NCI-H510A (cell line): ENCODE data around the gene MRM2.
A peak's percentile ranks its signal among the peaks of the same experiment; 100 is the strongest.
"Not testable (repeated sequence)": the region's sequence is repeated elsewhere in the genome, so short reads cannot be mapped to it uniquely, and the experiment has no call there.

ENCODE experiments used
- DNase-seq: peaks from one replicate; lab custom pipeline; 2025; lab: John Stamatoyannopoulos, UW

MRM2 gene

DNA sequence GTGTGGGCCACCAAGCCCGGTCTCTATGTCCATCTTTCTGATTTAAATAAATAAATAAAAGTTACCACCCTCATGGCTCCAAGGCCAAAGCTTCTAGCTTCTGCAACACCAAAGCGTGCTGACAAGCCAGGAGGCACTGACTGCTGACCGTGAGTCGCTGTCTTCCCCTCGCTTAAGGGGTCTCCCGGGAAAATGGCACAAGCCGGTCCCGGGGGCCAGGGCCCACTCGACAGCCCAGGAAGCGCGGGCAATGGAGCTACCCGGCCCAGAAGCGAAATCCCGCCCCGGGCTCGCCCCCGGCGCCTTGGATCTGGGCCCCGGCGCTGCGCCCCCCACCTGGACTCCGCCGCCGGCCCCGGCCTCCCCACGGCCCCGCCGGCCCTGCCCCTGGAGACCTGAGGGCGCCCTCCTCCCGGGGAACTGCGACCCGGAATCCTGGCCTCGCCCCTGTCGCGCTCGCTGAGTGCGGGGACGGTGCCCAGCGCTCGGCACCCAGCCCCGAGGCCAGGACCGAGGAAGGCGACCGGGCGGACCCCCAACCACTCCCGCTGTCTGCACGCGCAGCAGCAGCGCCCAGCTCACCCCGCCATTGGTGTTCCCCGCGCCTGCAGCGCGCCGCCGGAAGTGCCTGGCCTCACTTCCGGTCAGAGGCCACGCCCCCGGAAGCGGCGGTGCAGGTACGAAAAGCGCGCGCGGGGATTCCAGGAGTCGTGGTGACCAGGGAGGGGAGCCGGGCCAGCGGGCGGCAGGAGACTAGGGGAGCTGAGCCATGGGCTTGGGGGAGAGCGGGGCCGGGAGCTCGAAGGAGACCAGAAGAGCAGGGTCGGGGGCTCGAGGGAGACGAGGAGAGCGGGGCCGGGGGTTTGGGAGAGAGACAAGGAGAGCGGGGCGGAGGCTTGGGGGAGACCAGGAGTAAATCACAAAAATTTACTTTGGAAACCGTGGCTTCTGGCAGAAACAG lies at the start of gene MRM2, which contains the start of gene NUDT1:
Gene MRM2, minus strand, starts transcription at position 626 of the 961 bp plus-strand sequence. Its CDS starts 36 bp downstream, at position 590.
Gene NUDT1, plus strand, starts transcription at position 647 of the 961 bp plus-strand sequence. CDS start 2,349 bp downstream, outside the sequence.
- peak; percentile 89 for DNase-seq

- no peak for DNase-seq
Observed at GRCh38 chr7:2290877-2291276, 48.9 kb upstream of the MRM2 start.

- DNase-seq: no peak
Observed at GRCh38 chr7:2289621-2290020, 47.6 kb upstream of the MRM2 start.

DNA sequence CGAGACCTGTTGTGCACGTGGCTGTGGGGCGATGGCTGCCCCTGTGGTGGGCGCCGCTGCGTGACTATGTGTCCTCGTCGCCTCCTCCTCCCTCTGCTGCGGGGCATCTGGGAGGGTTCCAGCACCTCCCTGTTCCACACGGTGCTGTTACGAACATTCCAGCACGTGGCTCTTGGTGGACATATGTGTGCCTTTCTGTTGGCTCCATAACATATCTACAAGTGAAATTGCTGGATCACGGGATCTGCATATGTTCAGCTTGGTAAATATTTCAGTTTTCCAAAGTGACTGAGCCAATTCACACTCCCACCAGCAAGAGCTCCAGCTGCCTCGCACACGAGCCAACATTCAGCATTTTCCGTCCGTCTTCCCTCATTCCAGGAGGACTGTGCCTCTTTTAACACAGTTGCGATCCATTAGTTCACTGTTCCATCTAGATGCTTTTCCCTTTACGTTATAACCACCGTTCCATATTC lies 47.1 kb upstream of the MRM2 start:
- DNase-seq: no peak

DNA sequence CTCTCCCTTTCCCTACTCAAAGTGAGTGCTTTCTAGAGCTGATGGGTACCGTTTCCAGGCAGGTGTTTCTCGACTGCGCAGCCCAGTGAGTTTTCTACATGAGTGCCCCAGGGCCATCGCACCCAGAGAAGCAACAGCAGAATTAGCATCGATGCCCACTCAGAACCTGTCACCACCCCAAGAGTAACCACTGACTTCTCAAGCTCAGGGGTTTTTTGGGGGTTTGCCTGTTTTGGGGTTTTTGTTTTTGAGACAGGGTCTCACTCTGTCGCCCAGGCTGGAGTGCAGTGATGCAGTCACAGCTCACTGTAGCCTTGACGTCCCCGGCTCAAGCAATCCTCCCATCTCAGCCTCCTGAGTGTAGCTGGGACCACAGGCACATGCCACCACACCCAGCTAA lies 46.5 kb upstream of the MRM2 start:
- no peak for DNase-seq

- no peak for DNase-seq
Observed at GRCh38 chr7:2287745-2288144, 45.7 kb upstream of the MRM2 start.

DNA sequence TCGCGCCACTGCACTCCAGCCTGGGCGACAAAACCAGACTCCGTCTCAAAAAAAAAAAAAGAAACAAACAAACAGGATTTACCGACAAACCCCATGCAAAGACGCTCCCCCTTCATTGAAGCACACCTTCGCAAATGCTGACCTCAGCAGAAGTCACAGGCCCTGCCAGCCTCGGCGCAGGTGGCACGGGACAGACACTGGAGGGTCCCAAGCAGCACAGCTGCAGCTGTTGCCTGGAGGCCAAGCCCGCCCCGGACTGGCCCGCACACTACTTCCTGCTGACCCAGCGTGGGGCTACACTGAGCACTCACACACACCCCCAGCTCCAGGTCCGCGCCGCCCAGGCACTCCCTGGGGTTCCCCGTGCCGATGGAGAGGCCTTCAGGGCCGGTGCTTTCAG lies 41.1 kb upstream of the MRM2 start:
- no peak for DNase-seq

DNA sequence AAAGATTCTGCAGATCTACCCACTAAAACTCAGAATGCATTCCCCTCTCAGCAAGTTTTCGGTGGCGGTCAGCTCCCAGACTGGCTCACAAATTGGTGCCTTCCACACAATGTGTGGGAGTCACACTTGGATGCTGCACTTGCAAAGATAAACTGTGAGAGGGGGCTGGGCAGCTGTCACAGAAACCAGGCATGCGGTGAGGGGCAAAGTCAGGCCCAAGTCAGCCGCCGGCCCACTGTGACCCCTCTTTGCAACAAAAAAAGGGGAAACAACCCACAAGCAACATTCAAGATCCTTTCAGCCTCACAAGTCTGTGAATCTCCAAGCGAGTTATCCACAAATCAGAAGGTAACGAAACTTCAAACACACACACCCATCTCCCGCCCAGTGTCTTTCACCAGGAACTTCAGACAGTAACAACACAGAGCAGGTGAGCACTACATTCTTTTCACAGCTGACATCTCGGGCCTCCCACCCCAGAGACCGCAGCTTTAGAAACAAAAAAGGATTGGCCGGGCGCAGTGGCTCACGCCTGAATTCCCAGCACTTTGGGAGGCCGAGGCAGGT lies 40.3 kb upstream of the MRM2 start:
- no peak for DNase-seq

DNA sequence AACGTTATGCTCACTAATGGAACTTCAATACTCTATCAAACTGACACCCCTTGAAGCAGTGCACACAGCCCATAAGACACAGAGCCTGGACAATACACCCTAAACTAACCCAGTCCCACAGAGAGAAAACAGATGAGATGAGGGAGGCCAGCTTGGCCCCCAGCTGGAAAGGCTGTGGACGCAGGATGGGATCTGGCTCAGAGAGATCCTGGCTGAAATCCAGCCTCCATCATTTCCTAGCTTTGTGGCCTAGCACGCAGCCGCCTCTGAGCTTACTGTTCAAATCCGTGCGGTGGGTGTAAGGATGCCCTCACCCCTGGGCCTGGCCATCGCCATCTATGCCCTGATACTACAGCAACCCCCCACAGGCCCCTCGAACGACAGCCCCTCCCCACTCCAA lies 39.5 kb upstream of the MRM2 start:
- DNase-seq: no peak

DNA sequence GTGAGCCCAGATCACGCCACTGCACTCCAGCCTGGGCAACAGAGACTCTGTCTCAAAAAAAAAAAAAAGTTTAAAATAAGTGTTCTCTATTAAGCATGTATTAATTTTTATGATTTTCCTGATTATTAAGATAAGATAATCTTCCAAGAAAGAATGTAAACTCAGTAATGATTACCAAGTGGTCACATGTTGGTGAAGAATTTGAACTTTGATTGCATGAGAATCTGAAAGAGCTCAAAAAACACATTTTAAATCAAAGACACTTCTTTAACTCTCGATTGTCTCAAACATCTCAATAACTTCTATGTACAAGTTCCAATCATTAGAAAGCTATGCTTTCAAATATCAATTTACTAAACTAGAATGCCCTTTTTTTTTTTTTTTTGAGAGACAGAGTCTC lies 38.4 kb upstream of the MRM2 start:
- no peak for DNase-seq

DNA sequence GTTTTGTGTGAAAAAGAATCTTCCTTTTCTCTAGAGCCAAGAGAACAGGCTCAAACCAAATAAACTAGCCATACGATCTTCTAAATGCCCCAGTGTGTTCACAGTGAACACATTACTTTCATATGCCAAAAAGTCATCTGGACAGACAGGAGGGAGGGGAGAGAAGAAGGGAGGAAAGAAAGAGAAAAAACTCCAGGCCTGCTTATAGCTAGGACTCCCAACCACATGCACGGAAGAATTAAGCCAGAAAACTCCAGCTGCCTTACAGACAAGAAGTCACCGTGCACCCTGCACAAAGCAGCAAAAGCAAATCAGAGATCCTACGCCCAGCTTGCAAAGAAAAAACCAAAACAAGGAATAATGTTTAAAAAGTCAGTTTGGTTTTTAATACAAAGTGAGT lies 37.9 kb upstream of the MRM2 start:
- DNase-seq: no peak

GRCh38 chr7:2278026-2278425 lies 36.0 kb upstream of the MRM2 start:
- DNase-seq: no peak

DNA sequence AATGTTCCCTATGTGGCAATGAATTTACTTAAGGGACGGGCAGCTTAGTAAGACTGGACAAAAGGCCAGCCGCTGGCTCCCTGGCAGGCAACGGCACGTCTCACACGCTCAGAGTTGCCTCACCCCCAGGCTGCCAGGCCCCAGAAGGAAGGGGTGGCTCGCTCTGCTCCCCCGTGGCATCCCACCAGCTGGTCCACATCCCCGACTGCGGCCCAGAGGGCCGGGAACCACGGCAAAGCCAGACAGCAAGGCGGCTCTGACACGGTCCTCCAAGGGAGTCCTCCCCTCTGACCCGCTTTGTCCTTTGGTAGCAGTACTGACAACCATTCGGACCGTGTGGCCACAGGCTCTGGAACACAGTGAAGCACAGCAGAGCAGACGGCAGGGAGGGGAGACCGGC lies 34.1 kb upstream of the MRM2 start:
- no peak for DNase-seq

- no peak for DNase-seq
Observed at GRCh38 chr7:2275101-2275500, 33.1 kb upstream of the MRM2 start.

DNA sequence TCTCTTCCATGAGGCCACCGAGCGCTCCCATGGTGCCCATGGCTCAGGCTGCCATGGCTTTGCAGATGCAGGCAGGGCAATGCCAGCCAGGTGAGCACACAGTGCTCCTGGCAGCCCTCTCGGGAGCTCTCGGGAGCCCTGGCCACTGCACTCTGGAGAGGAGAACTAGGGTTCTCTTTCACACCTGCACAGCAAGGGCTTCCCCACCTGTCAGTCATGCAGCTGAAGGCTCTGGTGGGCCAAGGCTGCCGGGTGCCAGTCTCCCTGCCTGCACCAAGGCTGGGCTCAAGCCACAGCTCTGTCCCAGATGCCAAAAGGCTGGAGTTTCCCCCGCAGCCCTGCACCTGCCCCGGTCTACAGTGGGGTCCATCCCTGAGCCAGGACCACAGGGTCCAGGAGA lies 32.7 kb upstream of the MRM2 start:
- no peak for DNase-seq

- no peak for DNase-seq
Observed at GRCh38 chr7:2273866-2274265, 31.9 kb upstream of the MRM2 start.

DNA sequence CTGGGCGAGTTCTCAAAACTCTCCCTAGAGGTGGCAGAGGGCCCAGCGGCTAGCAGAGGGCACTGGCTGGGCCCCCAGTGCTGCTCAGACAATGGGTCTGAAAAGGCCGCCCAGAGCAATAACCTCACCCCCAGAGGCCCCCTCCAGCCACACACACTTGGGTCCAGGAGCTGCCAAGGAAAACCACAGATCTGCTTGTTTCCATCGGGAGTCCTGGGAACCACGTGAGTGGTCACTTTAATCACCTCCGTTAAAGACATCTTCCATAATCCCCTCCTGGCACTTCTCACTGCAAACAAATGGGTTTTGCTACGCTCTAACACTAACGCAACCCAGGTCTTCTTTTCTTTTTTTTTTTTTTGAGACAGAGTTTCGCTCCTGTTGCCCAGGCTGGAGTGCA lies 30.0 kb upstream of the MRM2 start:
- no peak for DNase-seq

DNA sequence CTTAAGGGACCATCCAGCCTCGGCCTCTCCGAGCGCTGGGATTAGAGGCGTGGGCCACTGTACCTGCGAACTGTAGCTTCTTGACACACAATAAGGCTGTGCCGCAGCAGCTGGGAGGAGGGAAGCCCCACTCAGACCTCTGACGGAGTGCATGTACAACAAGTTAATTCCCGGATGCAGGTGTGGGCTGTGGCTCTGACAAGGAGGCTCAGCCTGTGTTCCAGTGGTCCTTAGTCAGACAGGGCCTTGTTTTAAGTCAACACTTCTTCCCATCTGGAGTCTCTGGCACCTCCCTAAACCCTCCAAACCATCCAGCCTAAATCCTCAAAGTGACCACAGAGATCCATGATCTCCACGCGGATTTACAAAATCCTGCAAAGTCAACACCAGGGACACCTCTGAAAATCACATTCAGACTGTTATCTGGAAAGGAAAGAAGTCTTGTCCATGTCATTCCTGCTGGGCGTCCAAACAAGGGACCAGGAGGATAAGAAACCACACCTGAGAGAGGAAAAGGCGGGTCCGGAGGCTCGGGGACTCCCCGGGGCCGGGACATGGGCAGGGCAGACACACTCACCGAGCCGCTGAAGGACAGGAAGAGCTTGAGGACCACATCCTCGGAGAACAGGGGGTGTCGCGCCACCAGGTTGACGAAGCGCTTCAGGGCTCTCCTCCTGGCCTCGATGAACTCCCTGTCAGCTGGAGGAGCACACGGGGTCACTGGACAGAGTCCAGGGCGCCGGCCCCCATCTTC lies 29.4 kb upstream of the MRM2 start:
- DNase-seq: no peak

- DNase-seq: no peak
Observed at GRCh38 chr7:2270495-2270894, 28.5 kb upstream of the MRM2 start.

DNA sequence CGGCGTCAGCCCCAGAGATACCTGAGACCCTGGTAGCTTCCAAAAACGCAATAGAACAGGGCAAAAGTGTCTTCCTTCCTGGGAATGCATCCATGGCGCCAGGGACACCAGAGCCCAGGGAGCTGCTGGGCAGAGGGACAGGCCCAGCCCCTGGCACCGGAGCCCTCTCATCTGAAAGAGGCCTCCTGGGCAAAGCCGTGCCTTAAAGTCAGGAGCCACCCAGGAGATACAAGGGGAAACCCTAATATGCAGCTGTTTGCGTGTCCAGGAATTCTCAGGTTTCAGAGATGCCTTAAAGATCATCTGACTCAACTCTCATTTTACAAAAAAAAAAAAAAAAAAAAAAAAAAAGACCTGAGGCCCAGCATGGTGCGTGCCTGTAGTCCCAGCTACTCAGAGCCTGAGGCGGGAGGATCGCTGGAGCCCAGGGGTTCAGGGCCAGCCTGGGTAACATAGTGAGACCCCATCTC lies 28.0 kb upstream of the MRM2 start:
- DNase-seq: no peak

DNA sequence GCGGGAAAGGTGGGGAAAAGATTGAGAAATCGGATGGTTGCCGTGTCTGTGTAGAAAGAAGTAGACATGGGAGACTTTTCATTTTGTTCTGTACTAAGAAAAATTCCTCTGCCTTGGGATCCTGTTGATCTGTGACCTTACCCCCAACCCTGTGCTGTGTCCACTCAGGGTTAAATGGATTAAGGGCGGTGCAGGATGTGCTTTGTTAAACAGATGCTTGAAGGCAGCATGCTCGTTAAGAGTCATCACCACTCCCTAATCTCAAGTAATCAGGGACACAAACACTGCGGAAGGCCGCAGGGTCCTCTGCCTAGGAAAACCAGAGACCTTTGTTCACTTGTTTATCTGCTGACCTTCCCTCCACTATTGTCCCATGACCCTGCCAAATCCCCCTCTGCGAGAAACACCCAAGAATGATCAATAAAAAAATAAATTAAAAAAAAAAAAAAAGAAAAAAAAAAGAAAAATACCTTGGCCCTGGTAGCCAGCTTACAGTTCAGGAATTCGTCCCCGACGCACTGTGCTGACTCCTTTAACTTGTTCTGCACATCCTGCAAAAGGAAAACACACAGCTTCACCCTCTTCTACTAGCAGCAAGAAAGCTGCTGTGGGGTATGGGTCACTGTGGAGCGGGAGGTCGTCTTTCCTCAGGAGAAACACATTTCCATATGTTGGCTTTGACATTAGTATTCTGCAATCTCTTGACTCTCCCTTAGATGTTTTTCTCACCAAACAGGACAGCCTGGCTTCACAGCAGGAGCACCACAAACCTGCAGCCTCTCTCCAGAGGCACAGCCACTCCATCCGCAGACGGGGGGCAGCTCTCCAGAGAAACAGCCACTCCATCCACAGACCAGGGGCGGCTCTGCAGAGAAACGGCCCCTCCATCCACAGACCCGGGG lies 27.3 kb upstream of the MRM2 start:
- not testable (repeated sequence) for DNase-seq
